HEK293 (cell line): ENCODE results near the gene DNM1L.

Source experiments
- CTCF ChIA-PET: fragments of 350-600 bp; formaldehyde crosslinking; extraction: SDS; loops from one replicate; lab custom pipeline; 2021; ENCODE audit warnings: antibody characterized with exemption; lab: Yijun Ruan, JAX
- POLR2A ChIA-PET: fragments of 300-600 bp; formaldehyde crosslinking; extraction: SDS; loops from one replicate; lab custom pipeline; 2020; ENCODE audit warnings: antibody characterized with exemption, inconsistent platforms; lab: Yijun Ruan, JAX
- H3K27ac ChIP-seq: fragments of 200-500 bp; sonication (Bioruptor generic); 2 replicates; pipeline ENCODE4 v1.5.1; 2014; ENCODE audit warnings: low read depth, low read length, control low read depth, inconsistent platforms; ENCODE audit errors: extremely low read depth
- H3K36me3 ChIP-seq, 2 experiments: fragments of 200-500 bp in 1 of 2; sonication (Bioruptor generic) in 1 of 2; 1 replicate in 1 of 2; 2 replicates in 1 of 2; pipeline ENCODE4 v1.5.1; 2014 to 2017; ENCODE audit warnings: inconsistent platforms in 2 of 2, low read length in 2 of 2; ENCODE audit not compliant: control insufficient read depth in 2 of 2, insufficient read depth in 1 of 2
- H3K4me1 ChIP-seq: fragments of 200-500 bp; sonication (Bioruptor generic); 2 replicates; pipeline ENCODE4 v1.5.1; 2014; ENCODE audit warnings: mild to moderate bottlenecking, low read length, inconsistent platforms; ENCODE audit not compliant: control insufficient read depth, insufficient read depth
- H3K4me3 ChIP-seq: 2 replicates; pipeline ENCODE4 v1.5.1; 2011; ENCODE audit warnings: low read depth, mild to moderate bottlenecking, control low read depth, low read length, moderate library complexity
- H3K9me3 ChIP-seq: fragments of 200-500 bp; sonication (Bioruptor generic); 2 replicates; pipeline ENCODE4 v1.5.1; 2014; ENCODE audit warnings: low read depth, low read length, inconsistent platforms; ENCODE audit not compliant: control insufficient read depth, insufficient read depth
- FEZF1 ChIP-seq: fragments of 450-650 bp; formaldehyde crosslinking; IDR thresholded peaks from 2 replicates; pipeline ENCODE4 v1.5.1; 2016; ENCODE audit warnings: missing biosample characterization, missing genetic modification characterization
- GLIS1 ChIP-seq: fragments of 450-650 bp; formaldehyde crosslinking; IDR thresholded peaks from 2 replicates; pipeline ENCODE4 v1.5.1; 2016; ENCODE audit warnings: missing biosample characterization, missing genetic modification characterization
- KLF1 ChIP-seq: fragments of 450-650 bp; formaldehyde crosslinking; IDR thresholded peaks from 2 replicates; pipeline ENCODE4 v1.5.1; 2016; ENCODE audit warnings: missing biosample characterization, missing genetic modification characterization
- PRDM6 ChIP-seq: fragments of 450-650 bp; formaldehyde crosslinking; IDR thresholded peaks from 2 replicates; pipeline ENCODE4 v1.5.1; 2017; ENCODE audit warnings: missing biosample characterization, missing genetic modification characterization
- SCRT2 ChIP-seq: fragments of 450-650 bp; formaldehyde crosslinking; IDR thresholded peaks from 2 replicates; pipeline ENCODE4 v1.5.1; 2016; ENCODE audit warnings: missing biosample characterization, missing genetic modification characterization
- TRIM28 ChIP-seq: IDR thresholded peaks from 2 replicates; pipeline ENCODE4 v1.6.1; 2011; ENCODE audit warnings: low read length, control low read depth, borderline replicate concordance
- ZBTB10 ChIP-seq: fragments of 450-650 bp; formaldehyde crosslinking; IDR thresholded peaks from 2 replicates; pipeline ENCODE4 v1.5.1; 2016; ENCODE audit warnings: missing biosample characterization, missing genetic modification characterization
- ZBTB44 ChIP-seq: fragments of 450-650 bp; IDR thresholded peaks from 2 replicates; pipeline ENCODE4 v1.5.1; 2018; ENCODE audit warnings: missing biosample characterization, mild to moderate bottlenecking, missing genetic modification characterization
- ZBTB48 ChIP-seq: fragments of 450-650 bp; formaldehyde crosslinking; IDR thresholded peaks from 2 replicates; pipeline ENCODE4 v1.5.1; 2016; ENCODE audit warnings: missing biosample characterization, missing genetic modification characterization
- ZNF10 ChIP-seq: fragments of 450-650 bp; formaldehyde crosslinking; IDR thresholded peaks from 2 replicates; pipeline ENCODE4 v1.5.1; 2017; ENCODE audit warnings: missing biosample characterization, missing genetic modification characterization
- ZNF146 ChIP-seq: fragments of 450-650 bp; formaldehyde crosslinking; IDR thresholded peaks from 2 replicates; pipeline ENCODE4 v1.5.1; 2016; ENCODE audit warnings: missing biosample characterization, missing genetic modification characterization
- ZNF174 ChIP-seq: fragments of 450-650 bp; formaldehyde crosslinking; IDR thresholded peaks from 2 replicates; pipeline ENCODE4 v1.5.0; 2017; ENCODE audit warnings: missing biosample characterization, mild to moderate bottlenecking, missing genetic modification characterization
- ZNF184 ChIP-seq: fragments of 450-650 bp; IDR thresholded peaks from 2 replicates; pipeline ENCODE4 v1.5.1; 2018; ENCODE audit warnings: missing biosample characterization, mild to moderate bottlenecking, missing genetic modification characterization
- ZNF202 ChIP-seq: fragments of 450-650 bp; formaldehyde crosslinking; IDR thresholded peaks from 2 replicates; pipeline ENCODE4 v1.5.1; 2016; ENCODE audit warnings: missing biosample characterization, missing genetic modification characterization, borderline replicate concordance
- ZNF394 ChIP-seq: fragments of 450-650 bp; formaldehyde crosslinking; IDR thresholded peaks from 2 replicates; pipeline ENCODE4 v1.5.1; 2016; ENCODE audit warnings: missing biosample characterization, missing genetic modification characterization, mild to moderate bottlenecking, moderate library complexity, borderline replicate concordance
- ZNF529 ChIP-seq: fragments of 450-650 bp; formaldehyde crosslinking; IDR thresholded peaks from 2 replicates; pipeline ENCODE4 v1.5.1; 2017; ENCODE audit warnings: missing genetic modification characterization, missing biosample characterization; ENCODE audit not compliant: insufficient replicate concordance
- ZNF626 ChIP-seq: fragments of 450-650 bp; sonication (Bioruptor Pico); formaldehyde crosslinking; IDR thresholded peaks from 2 replicates; pipeline ENCODE4 v1.5.1; 2018; ENCODE audit warnings: missing biosample characterization, missing genetic modification characterization, inconsistent platforms
- ZNF677 ChIP-seq: fragments of 450-650 bp; IDR thresholded peaks from 2 replicates; pipeline ENCODE4 v1.5.0; 2018; ENCODE audit warnings: missing biosample characterization, mild to moderate bottlenecking, missing genetic modification characterization, moderate library complexity
- ZNF792 ChIP-seq: fragments of 450-650 bp; formaldehyde crosslinking; IDR thresholded peaks from 2 replicates; pipeline ENCODE4 v1.5.1; 2016; ENCODE audit warnings: missing biosample characterization, missing genetic modification characterization
- ZNF843 ChIP-seq: fragments of 450-650 bp; formaldehyde crosslinking; IDR thresholded peaks from 2 replicates; pipeline ENCODE4 v1.5.1; 2016; ENCODE audit warnings: missing biosample characterization, missing genetic modification characterization
- ZXDB ChIP-seq: fragments of 450-650 bp; formaldehyde crosslinking; IDR thresholded peaks from 2 replicates; pipeline ENCODE4 v1.5.1; 2016; ENCODE audit warnings: missing biosample characterization, missing genetic modification characterization

DNM1L gene

GRCh38 chr12:32702473-32702872 lies 23.4 kb downstream of the DNM1L start:
- TF ChIP-seq GLIS1 (tag by site-specific recombination) (no peak), PRDM6 (tag by site-specific recombination) (peak; percentile 74), ZNF146 (tag by site-specific recombination) (no peak)
- POLR2A ChIA-PET: no interaction called here
- H3K36me3 ChIP-seq: peaks cover 4 to 10% of the 10 kb centered on the region in 2 experiments; a peak in 2 of 3 replicates

GRCh38 chr12:32702946-32703345 lies 23.8 kb downstream of the DNM1L start:
- H3K27ac ChIP-seq: no peak overlapping the region
- H3K4me1 ChIP-seq: peaks cover 30% of the 10 kb centered on the region
- H3K36me3 ChIP-seq: peaks cover 8 to 11% of the 10 kb centered on the region in 2 experiments; a peak in 2 of 3 replicates
- ChIA-PET CTCF (interaction anchor here (0.6 to 0.9 kb wide), 2 partner anchors 53 to 295 kb away, joined by 3 to 4 read pairs; partner anchors contain the start of gene YARS2), POLR2A (no interaction called here)
- H3K4me3 ChIP-seq: no peak overlapping the region
- TF ChIP-seq ZNF174 (tag by site-specific recombination) (no peak), ZNF202 (tag by site-specific recombination) (no peak)
- H3K9me3 ChIP-seq: no peaks in the 10 kb centered on the region

More at GRCh38 chr12:32702473-32702872, 23.4 kb downstream of the DNM1L start:
- no peak overlapping the region for H3K4me3 ChIP-seq
- H3K9me3 ChIP-seq: no peaks in the 10 kb centered on the region
- CTCF ChIA-PET: interaction anchor here (1.1 kb wide), 1 partner anchor 246 kb away, joined by 3 read pairs; no protein-coding TSS in a partner anchor
- H3K27ac ChIP-seq: no peak overlapping the region
- H3K4me1 ChIP-seq: peaks cover 35% of the 10 kb centered on the region

- Histone ChIP-seq H3K27ac (no peak overlapping the region), H3K4me1 (peaks cover 24% of the 10 kb centered on the region), H3K36me3 (peaks cover 10 to 26% of the 10 kb centered on the region in 2 experiments; a peak in 2 of 3 replicates), H3K4me3 (no peak overlapping the region), H3K9me3 (no peaks in the 10 kb centered on the region)
- ChIA-PET POLR2A (no interaction called here), CTCF (interaction anchor here (0.7 kb wide), 1 partner anchor 26 kb away, joined by 3 read pairs; no protein-coding TSS in a partner anchor)
- TF ChIP-seq SCRT2: no peak
- peak; percentile 36; the same call in 1 of the 2 replicates for TF ChIP-seq ZXDB (tag by site-specific recombination)
- TF ChIP-seq PRDM6 (tag by site-specific recombination): peak; percentile 81
- TF ChIP-seq ZBTB48: no peak
- no peak for TF ChIP-seq KLF1 (tag by site-specific recombination)
- no peak for TF ChIP-seq ZNF202 (tag by site-specific recombination)
- peak; percentile 50 for TF ChIP-seq ZBTB44 (tag by site-specific recombination)
- TF ChIP-seq ZNF677 (tag by site-specific recombination): no peak
- no peak for TF ChIP-seq ZNF184 (tag by site-specific recombination)
- peak; percentile 63 for TF ChIP-seq FEZF1 (tag by site-specific recombination)
- no peak for TF ChIP-seq TRIM28
- TF ChIP-seq ZNF843 (tag by site-specific recombination): peak; percentile 49; the same call in 1 of the 2 replicates
- no peak for TF ChIP-seq ZBTB10 (tag by site-specific recombination)
- TF ChIP-seq ZNF529: no peak
- TF ChIP-seq ZNF792 (tag by site-specific recombination): no peak
- TF ChIP-seq ZNF10: no peak
- no peak for TF ChIP-seq ZNF626 (tag by site-specific recombination)
- TF ChIP-seq ZNF394: no peak
Observed at GRCh38 chr12:32705783-32706182, 26.7 kb downstream of the DNM1L start.
